ENCODE results near the gene AP3B2.

Gene AP3B2

GRCh38 chr15:82697735-82698407, 11.8 kb downstream of the AP3B2 start:
- DNase-seq, result no peak

GRCh38 chr15:82692171-82692570, 17.5 kb downstream of the AP3B2 start:
- DNase-seq, result no peak

GRCh38 chr15:82689147-82689546, 20.5 kb downstream of the AP3B2 start:
- DNase-seq, result no peak

GRCh38 chr15:82688691-82689090, 21.0 kb downstream of the AP3B2 start:
- no peak for DNase-seq

GRCh38 chr15:82681371-82681770, 28.3 kb downstream of the AP3B2 start:
- DNase-seq, result no peak

- DNase-seq, result peak; percentile 86
These were observed 29.2 kb downstream of the AP3B2 start for GRCh38 chr15:82680200-82681102.

- no peak for DNase-seq
These were observed 30.0 kb downstream of the AP3B2 start for GRCh38 chr15:82679626-82680199.

GRCh38 chr15:82677720-82678323, 31.9 kb downstream of the AP3B2 start:
- DNase-seq, result no peak

- DNase-seq, result no peak
These were observed 34.8 kb downstream of the AP3B2 start for GRCh38 chr15:82674873-82675272.

GRCh38 chr15:82670699-82671098, 39.0 kb downstream of the AP3B2 start:
- no peak for DNase-seq

GRCh38 chr15:82666606-82667005, 43.1 kb downstream of the AP3B2 start:
- no peak for DNase-seq

- no peak for DNase-seq
These were observed 45.7 kb downstream of the AP3B2 start for GRCh38 chr15:82664021-82664420.

- peak; percentile 43 for DNase-seq
These were observed 46.5 kb downstream of the AP3B2 start for GRCh38 chr15:82663186-82663600.

- DNase-seq, result no peak
These were observed 47.0 kb downstream of the AP3B2 start for GRCh38 chr15:82662641-82663040.

- no peak for DNase-seq
These were observed 49.3 kb downstream of the AP3B2 start for GRCh38 chr15:82660378-82660777.

GRCh38 chr15:82656641-82657266, 52.9 kb downstream of the AP3B2 start:
- no peak for DNase-seq

- no peak for DNase-seq
These were observed 54.1 kb downstream of the AP3B2 start for GRCh38 chr15:82655606-82656005.

GRCh38 chr15:82653483-82654168, 56.0 kb downstream of the AP3B2 start:
- no peak for DNase-seq

- DNase-seq, result no peak
These were observed 58.0 kb downstream of the AP3B2 start for GRCh38 chr15:82651708-82652107.

- no peak for DNase-seq
These were observed 59.5 kb downstream of the AP3B2 start for GRCh38 chr15:82650046-82650670.

- no peak for DNase-seq
These were observed 60.3 kb downstream of the AP3B2 start for GRCh38 chr15:82649226-82649999.
